HL-60/S4 treated with retinoic acid at 250 ng/mL for 4 days and 3 days (cell line): ENCODE results near the gene INPP4B.

Experiments
- in situ Hi-C: fragments of 300-500 bp; cut with MboI; formaldehyde crosslinking; loops from 2 replicates; pipeline ENCODE4 v1.7.0; 2022; ENCODE audit warnings: low sequenced_read_pairs

The INPP4B gene

DNA sequence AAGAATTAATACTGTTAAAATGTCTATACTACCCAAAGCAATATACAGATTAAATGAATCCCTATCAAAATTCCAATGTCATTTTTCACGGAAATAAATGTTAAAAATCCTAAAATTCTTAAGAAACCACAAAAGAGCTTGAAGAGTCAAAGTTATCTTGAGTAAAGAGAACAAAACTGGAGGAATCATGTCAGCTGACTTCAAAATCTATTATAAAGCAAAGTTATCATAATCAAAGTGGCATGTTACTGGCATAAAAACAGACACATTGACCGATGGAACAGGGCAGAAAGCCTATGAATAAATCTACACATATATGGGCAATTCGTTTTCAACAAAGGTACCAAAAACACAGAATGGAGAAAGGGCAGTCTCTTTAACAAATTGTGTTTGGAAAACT lies 579.0 kb downstream of the INPP4B start:
- in situ Hi-C loops: no loop called here

DNA sequence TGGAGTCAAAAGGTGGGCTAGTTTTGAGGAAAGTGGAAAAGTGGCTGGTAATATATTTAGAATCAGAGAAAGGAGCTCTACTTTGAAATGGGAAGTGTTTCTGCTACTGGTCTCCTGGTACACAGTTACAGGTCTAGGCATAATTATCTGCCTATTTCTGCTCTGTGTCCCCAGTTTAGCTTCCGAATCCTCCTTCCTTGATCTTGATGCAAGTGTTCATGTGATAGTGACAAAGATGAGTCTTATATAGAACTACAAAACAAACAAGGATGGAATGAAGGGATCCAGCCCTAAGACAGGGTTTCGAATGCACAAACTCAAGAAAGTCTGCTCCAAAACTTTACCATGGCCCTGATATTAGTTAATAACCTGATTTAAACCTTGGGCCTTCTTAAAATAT lies 580.2 kb downstream of the INPP4B start:
- in situ Hi-C loops: no loop called here

DNA sequence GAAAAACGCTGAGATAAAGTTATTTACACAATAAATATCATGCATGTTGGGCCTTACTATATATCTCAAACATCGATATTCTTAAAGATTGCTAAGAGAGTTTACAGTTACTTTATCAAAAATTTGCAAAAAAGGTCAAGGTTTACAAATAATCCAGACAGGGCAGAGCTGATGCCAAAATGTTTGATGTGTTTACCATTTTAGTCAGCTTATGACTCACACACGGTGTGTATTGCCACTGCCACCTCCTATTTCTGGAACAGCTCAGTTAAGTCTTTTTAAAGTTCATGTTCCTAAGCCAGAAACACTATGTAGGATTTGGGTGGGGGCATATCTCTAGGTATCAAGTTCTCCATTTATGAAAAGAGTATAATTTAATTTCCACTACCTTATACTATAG lies 580.6 kb downstream of the INPP4B start:
- in situ Hi-C loops: no loop called here

DNA sequence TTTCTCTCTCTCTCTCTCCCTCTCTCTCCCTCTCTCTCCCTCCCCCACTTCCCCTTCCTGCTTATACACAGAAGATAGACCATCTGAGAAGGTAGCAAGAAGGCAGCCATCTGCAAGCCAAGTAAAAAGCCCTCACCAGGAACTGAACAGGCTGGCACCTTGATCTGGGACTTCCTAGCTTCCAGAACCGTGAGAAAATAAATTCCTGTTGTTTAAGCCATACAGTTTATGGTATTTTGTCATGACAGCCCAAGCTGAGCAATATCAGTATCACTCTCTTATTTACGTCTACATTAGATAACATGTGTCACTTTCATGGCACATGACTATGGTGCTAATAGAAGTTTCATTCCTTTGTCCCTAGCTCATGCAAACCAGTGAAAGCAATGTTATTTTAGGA lies 581.1 kb downstream of the INPP4B start:
- in situ Hi-C loops: no loop called here

DNA sequence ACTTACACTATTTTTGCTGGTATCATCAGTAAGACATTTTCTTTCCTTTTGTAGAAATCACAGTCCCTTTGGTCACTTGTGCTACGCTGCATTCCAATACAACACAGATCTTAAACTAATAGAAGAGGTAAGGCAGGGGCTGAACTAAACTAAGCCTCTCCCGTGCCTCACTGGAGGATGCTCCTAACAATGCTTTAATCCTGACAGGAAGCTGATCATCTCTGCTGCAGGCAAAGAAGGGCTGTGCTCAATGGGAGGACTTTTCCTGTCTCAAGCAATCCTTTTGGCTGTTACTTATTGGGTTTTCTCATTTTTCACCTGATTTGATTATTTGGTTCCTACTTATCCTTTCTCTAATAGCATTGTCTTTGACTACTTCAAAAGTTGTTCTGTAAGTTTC lies 583.1 kb downstream of the INPP4B start:
- in situ Hi-C loops: no loop called here

DNA sequence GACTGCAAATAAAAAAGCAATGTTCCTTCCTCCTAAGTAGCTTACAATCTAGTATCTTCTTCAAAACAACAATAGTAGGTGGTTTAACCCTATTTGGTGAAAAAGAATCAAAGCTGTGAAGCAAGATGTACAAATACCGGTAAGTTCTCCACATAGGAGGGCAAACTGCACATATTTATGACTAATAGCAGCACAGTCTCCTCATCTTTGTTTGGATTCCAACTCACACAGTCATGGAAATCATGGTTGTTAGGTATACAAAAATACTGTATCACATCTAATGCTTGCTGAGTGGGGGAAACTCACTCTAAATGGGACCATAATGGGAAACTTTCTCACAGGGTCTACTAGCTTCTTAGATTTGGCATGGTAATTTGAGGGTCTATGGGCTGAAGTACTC lies 597.2 kb downstream of the INPP4B start:
- in situ Hi-C loops: no loop called here

DNA sequence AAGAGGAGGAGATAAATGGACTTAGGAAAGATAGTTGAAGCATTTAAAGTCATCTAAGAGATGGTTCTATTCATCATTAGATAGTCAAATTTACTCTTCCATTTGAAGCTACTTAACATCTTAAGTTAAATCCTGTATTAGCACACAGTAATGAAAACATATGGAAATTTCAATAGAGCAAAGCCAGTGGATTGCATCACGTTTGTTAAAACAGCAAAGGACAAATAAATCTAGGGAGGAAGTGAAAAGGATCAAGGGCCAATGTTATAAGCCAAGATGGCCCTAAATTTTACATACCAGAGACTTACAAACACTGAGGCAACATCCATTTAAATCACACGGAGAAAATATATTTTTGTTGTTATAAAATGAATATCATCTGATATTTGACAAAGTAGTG lies 602.8 kb downstream of the INPP4B start:
- in situ Hi-C loops: no loop called here

DNA sequence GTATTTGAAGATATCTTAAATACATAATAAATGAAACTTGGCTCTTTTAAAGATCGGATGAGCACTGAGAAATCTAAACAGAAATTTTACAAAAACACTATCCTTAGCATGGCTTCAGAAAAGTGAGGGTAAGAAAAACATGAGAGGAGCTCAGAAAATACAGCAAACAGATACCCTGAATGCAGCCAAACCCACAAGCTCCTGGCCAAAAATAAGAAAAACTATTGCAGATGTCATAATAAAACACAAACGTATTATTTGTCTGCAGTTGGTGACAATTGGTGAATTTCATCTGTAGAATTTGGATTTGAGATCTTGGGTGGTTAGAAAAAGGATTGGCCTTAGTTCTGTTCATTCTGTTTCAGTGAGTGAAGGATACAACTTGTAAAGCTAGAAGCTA lies 603.9 kb downstream of the INPP4B start:
- in situ Hi-C loops: no loop called here

DNA sequence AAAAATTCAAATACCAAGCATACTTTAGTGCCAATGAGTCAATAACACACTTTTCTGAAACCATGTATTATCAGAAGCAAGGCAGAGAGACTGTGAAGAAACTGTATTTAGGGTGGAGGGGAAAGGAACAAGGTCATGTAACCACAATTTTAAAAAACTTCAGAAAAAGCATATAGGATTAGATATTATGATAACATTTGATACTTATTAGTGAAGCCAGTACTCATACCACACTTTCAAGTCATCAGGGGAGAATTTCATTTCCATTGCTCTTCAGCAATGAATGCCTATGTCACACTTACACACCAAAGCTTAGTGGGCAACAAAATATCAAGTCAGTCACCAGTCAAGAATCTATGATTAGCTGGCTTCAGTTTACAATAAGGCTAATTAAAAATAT lies 607.5 kb downstream of the INPP4B start:
- in situ Hi-C loops: no loop called here

DNA sequence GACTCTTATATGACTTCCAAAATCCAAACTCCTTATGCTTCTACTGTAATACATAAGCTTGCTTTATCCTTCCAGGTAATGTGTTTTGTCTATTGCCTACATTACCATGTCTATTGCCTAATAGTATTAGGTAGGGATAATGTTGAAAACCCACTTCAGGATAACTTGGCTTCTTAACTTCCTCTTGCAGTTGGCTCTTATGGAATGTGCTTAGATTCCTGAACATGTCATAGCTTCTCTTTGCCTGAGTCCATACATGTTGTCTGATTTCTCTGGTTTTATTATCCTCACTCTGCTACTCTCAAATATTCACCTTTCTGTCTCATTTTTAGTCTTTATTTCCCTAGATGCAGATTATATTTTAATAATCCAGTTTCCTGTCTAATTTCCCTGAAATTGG lies 609.8 kb downstream of the INPP4B start:
- in situ Hi-C loops: no loop called here

DNA sequence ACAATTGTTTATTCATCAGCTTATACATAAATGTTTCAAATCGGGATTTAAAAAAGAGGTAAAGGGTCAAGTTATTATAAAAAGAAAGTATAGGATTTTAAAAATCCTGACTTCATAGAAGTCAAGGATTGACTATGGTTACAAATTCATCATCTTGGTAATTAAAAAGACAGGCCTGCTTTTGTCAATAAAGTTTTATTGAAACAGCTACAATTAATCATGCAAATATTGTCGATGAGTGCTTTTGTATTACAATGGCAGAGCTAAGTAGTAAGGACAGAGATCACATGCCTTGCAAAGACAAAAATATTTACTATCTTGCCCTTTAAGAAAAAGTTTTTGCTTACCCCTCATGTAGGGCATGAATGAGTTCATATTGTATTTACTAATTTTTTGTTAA lies 614.3 kb downstream of the INPP4B start:
- in situ Hi-C loops: no loop called here

DNA sequence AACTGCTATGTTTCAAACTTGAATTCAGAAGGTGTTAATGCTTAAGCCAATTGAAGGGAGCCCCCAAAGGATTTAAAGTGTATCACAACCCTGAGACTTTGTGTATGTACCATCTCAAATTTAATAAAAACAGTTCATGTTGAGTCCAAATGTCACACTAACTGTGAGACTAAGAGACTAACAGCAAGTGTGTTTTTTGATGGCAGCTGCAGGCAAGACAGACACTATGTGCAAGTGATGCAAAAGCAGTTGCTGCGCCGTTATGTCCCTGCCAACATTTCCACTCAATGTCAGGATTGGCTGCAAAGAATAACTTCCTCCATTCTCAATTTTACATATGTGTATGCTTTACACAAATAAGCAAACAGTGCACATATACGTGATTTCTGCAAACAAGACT lies 615.1 kb downstream of the INPP4B start:
- in situ Hi-C loops: no loop called here

DNA sequence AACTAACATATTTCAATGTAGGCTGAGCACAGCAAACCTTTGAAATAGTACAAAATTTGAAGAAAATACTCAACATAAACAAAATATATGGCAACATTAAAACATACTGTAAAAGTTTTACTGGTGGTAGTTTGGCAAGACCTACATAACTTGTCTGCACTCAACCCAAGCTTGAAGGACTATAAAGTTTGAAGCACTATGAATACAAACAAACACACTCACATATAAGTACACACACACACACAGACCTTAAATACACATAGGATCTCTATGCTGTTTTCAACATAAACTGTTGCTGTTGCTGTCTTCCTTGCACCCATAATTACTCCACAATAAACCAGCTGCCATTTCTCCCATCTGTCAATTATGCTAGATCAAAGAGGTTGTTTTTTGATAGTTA lies 620.1 kb downstream of the INPP4B start:
- in situ Hi-C loops: no loop called here

DNA sequence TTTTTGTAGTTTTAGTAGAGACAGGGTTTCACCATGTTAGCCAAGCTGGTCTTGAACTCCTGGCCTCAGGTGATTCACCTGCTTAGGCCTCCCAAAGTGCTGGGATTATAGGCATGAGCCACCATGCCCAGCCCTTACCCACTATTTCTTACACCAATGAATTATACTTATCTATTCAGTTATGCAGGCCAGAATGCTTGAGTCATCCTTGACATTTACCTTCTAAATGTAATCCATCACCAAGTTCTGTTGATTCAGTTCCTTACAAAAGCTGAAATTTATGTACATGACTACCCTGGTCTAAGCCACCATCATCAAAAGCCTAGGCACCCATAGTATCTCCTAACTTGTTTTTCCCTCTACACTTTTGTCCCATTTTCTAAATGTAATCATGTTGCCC lies 624.0 kb downstream of the INPP4B start:
- in situ Hi-C loops: no loop called here

DNA sequence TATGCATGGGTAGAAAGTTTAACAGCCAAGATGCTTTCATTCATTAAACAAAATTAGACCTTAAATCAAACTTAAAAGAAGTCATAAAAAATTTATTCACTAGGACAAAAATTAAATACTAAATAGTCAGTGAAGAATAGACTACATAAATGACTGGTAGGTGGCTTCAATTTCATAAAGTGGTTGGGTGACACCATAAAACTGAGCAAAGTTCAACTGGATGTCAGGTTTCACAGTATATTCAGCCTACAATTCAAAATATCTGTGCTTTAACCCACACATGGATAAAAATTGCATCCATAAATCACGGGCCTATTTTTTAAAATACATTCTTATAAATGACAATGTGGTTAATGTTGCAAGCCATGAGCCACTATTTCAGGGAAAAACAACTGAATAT lies 627.4 kb downstream of the INPP4B start:
- in situ Hi-C loops: no loop called here

DNA sequence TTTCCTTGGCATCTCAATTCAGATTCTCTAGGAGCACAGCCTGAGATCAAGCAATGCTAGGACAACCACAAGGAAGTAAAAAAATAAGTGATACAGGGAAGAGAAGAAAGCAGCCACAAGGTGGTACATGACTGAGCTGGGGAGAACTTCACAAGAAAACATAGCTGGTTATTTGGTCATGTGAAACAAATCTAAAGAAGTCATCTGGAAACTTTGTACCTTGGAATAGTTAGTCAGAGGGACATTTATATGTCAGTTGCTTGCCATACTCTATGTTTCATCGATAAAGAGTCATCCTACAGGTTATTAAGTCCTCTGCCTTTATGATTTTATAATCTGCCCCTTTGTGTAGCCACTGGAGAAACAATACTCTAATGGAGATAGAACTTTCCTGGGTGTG lies 634.7 kb downstream of the INPP4B start:
- in situ Hi-C loops: no loop called here

DNA sequence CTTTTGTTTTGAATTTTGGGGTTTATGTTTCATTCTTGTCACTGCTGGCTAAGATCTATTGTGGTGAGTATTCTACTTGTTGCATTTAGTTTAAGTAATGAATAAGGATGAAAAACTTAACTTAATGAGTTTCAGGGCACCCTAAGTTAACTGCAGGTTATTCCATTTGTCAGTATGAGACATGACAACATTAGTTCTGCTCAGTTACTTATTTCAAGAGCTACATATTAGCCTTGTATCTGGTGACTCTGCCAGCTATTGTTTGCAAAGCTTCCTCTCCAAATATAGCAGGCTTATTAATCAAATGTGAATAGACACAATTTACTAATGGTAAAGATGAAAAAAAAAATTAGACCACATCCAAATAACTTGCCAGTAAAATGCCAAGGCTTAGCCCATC lies 642.6 kb downstream of the INPP4B start:
- in situ Hi-C loops: no loop called here

DNA sequence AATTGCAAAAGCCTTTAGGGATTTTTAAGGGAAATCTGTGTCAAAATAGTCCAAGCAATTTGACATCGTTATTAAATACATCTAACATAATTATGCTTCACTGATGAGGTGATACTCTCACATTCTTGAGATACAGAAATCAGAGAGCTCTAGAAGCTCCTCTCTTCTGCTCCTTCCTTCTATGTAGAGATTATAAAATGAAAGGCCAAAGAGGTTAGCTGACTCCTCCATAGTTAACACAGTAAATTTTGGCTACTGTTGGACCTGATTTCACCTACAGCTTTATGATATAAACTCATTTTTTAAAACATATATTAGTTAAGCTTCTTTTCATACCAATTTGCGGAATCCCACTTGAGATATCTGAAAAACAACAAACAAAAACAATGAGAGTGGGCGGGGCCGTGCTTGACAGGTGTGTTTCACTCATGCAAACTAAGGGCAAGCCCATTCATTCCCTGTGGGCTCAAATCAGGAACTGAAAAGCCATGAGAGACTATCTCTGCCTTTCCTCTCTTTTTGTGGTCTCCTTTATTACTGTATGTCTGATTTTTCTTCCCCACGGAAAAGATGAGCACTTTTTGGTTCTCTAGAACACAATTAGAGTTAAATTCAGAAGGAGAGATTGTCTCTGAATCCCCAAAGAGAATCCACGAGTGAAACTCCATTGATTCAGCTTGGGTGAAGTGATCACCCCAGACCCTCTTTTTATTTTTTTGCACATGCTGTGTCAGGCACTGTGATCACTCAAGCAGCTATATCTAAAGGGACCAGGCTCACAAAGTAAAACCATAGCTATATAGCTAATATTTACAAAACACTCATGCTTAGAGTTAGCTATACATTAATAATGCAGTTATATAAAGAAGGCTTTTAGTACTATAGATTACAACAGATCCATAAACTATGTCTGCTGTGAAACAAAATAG lies 643.4 kb downstream of the INPP4B start:
- in situ Hi-C loops: no loop called here

DNA sequence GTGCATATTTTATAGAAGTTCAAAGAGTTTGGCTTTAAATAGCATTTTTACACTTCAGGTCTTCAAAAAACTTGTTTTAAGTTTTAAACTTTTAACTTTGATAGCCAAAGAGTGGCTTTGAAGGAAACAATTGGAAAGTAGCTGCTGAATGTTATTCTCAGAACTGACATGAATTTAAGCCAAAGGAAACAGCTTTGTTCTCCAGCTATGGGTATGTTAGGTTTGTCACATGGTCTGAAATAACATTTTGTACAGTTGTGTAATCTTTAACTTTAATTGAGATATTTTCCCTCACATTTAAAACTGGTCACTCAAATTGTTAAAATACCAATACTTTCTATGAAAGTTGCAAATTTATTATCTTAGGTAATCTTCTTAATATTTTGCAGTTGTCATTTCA lies 645.1 kb downstream of the INPP4B start:
- in situ Hi-C loops: no loop called here

DNA sequence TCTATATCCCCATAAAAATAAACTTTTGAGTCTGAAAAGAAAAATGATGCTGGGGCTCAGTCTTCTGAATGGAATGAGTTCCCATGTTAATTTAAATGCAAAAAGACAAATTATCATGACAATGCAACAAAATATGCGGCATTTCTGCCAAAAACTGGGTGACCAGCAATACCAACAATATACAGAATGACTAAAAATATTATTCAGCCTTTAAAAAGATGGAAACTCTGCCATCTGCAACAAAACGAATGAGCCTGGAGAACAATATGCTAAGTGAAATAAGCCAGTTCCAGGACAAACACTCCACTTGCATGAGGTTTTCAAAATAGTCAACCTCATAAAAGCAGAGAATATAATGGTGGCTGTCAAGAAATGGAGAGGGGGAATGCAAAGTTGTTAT lies 651.2 kb downstream of the INPP4B start:
- in situ Hi-C loops: no loop called here

DNA sequence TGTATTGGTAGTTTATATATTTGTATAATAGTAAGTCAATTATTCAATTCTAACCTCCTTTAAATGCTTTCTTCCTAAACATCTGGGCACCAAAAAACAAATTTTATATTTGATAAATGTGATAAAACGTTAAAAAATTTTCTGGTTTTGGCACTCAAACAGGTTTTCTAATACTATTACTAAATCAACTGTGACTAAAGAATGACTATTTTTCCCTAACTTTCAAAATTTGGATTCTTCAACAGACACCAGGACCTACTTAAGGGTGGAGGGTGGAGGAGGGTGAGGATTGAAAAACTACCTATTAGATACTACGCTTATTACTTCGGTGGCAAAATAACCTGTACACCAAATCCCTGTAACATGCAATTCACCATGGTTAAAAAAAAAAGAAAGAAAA lies 654.2 kb downstream of the INPP4B start:
- in situ Hi-C loops: no loop called here

DNA sequence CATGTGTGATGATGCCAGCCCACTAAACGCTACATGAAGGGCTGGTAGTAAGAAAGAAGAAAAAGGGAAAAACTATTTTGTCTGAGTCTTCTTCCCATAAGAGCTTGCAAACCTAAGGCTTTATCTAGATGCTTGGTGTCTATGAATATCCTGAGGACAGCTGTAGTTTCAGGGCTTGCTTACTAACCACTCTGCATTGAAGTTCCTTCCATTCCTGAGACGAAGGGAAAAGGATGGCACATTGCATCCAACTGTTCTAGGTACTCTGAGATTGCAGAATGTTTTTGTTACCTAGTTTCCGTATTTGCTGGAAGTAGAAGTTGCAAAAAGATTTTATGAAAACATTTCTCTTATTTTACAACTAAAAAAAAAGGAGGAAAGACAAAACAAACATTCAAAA lies 665.1 kb downstream of the INPP4B start:
- in situ Hi-C loops: no loop called here

DNA sequence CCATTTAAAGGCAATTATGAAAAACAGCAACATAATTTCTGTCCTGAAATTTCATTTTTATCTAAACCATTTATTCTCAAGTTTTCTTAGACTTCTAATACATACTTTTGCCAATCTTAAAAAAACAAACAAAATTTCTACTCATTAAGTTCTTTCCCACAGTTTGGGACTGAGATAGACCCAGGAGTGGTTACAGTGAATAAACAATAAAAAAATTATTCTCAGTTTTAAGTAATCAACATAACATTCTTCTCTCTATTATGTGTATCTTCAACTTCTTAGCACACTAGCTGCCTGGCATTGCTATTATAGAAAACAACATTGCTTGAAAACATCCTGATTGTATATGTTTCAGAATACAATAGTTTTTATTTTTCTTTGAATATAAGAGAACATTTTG lies 676.9 kb downstream of the INPP4B start:
- in situ Hi-C loops: no loop called here
